PC-9 (cell line): ENCODE measurements around the gene RPS27. TPM values are rescaled to one million over a fixed set of nuclear protein-coding genes. Genes with fewer than 3 reads are reported as not detected.

Experiments used
- BruUV-seq: library from RNA; stranded (reverse); fragments of 400-500 nt; replicated peaks from 2 replicates; lab custom pipeline; 2021; lab: Mats Ljungman, UMichigan
- CTCF ChIA-PET: fragments of 300-600 bp; sonication (Branson Sonifier 250); formaldehyde crosslinking; loops from one replicate; lab custom pipeline; 2022; ENCODE audit warnings: antibody characterized with exemption; lab: Charles Lee
- POLR2A ChIA-PET: fragments of 300-600 bp; sonication (Branson Sonifier 250); formaldehyde crosslinking; loops from one replicate; lab custom pipeline; 2022; ENCODE audit warnings: antibody characterized with exemption; ENCODE audit not compliant: unreplicated experiment; lab: Charles Lee
- DNase-seq, 2 experiments: peaks; one replicate each; pipeline versions ENCODE4 v3.0.0 to v3.0.0-alpha.2; 2015 to 2022; ENCODE audit warnings: mixed read lengths in 1 of 2
- H2AFZ ChIP-seq: fragments of 200-600 bp; sonication (generic); 2 replicates; pipeline ENCODE4 v1.8.1; 2017; ENCODE audit warnings: antibody characterized with exemption
- H3F3A ChIP-seq: fragments of 200-600 bp; sonication (generic); 2 replicates; pipeline ENCODE4 v1.8.1; 2017; ENCODE audit warnings: antibody characterized with exemption, mild to moderate bottlenecking, low read depth; ENCODE audit not compliant: insufficient read depth
- H3K27ac ChIP-seq: fragments of 200-600 bp; sonication (generic); 2 replicates; pipeline ENCODE4 v1.6.1; 2016; ENCODE audit warnings: mixed run types
- H3K27me3 ChIP-seq: fragments of 200-600 bp; sonication (generic); 2 replicates; pipeline ENCODE4 v1.6.1; 2016; ENCODE audit warnings: low read depth, mixed run types; ENCODE audit not compliant: insufficient read depth
- H3K36me3 ChIP-seq: fragments of 200-600 bp; sonication (generic); 2 replicates; pipeline ENCODE4 v1.6.1; 2016; ENCODE audit warnings: low read depth, mixed run types
- H3K4me1 ChIP-seq: fragments of 200-600 bp; sonication (generic); replicated peaks from 2 replicates; pipeline ENCODE4 v1.6.1; 2016; ENCODE audit warnings: mixed run types; ENCODE audit not compliant: insufficient read depth
- H3K4me2 ChIP-seq: fragments of 200-600 bp; sonication (generic); 2 replicates; pipeline ENCODE4 v1.6.1; 2017; ENCODE audit warnings: mixed run types
- H3K4me3 ChIP-seq: fragments of 200-600 bp; sonication (generic); 2 replicates; pipeline ENCODE4 v1.6.1; 2016; ENCODE audit warnings: mixed run types
- H3K79me2 ChIP-seq: fragments of 200-600 bp; sonication (generic); 2 replicates; pipeline ENCODE4 v1.6.1; 2017; ENCODE audit warnings: low read depth, mixed run types
- H3K9me2 ChIP-seq: fragments of 200-600 bp; sonication (generic); 2 replicates; pipeline ENCODE4 v1.8.1; 2017; ENCODE audit warnings: mild to moderate bottlenecking; ENCODE audit not compliant: insufficient read depth
- H3K9me3 ChIP-seq: fragments of 200-600 bp; sonication (generic); 2 replicates; pipeline ENCODE4 v1.8.1; 2016; ENCODE audit warnings: low read depth; ENCODE audit not compliant: insufficient read depth
- H4K20me1 ChIP-seq: fragments of 200-600 bp; sonication (generic); 2 replicates; pipeline ENCODE4 v1.8.1; 2017; ENCODE audit not compliant: insufficient read depth
- CTCF ChIP-seq: fragments of 200-600 bp; sonication (generic); conservative IDR thresholded peaks from 2 replicates; pipeline ENCODE4 v1.6.1; 2017; ENCODE audit warnings: mixed run types, antibody characterized with exemption, mild to moderate bottlenecking, moderate library complexity
- EZH2 ChIP-seq: fragments of 200-600 bp; sonication (generic); IDR thresholded peaks from 2 replicates; pipeline ENCODE4 v1.8.0; 2017; ENCODE audit warnings: antibody characterized with exemption, low read depth
- intact Hi-C: fragments of 100-400 bp; cut with micrococcal nuclease; formaldehyde crosslinking; loops from one replicate; pipeline ENCODE4 v1.10.0; 2022; ENCODE audit not compliant: unreplicated experiment
- total RNA-seq: library from RNA; stranded (reverse); gene quantifications from 2 replicates; pipeline ENCODE4 v1.2.3, GENCODE V29; 2021

The RPS27 gene
- total RNA-seq, 1 experiment from 2014 or later, result 1,409 TPM

GRCh38 chr1:153942766-153943549, 47.6 kb upstream of the RPS27 start:
- H3K27me3 ChIP-seq, result no peaks in the 10 kb centered on the region
- no peaks in the 10 kb centered on the region for H3K9me2 ChIP-seq
- H3K4me2 ChIP-seq, result no peak overlapping the region
- no peak overlapping the region for H2AFZ ChIP-seq
- 0 out of 2 replicates have a peak, but pooled peaks cover 3% of the 10 kb centered on the region for H3K36me3 ChIP-seq
- H3K4me1 ChIP-seq, result peaks cover 10% of the 10 kb centered on the region; the same call in 1 of the 2 replicates
- no peak for TF ChIP-seq EZH2
- TF ChIP-seq CTCF, result no peak
- no peak for DNase-seq
- ChIA-PET CTCF (interaction anchor here (0.7 kb wide), 1 partner anchor 45 kb away, joined by 4 read pairs; no protein-coding TSS in a partner anchor), POLR2A (interaction anchor here (0.6 kb wide), 1 partner anchor 48 kb away, joined by 4 read pairs; the partner anchor contains the start of gene RPS27)
- no peak overlapping the region for H3K27ac ChIP-seq
- no peaks in the 10 kb centered on the region; the same call in 1 of the 2 replicates for H4K20me1 ChIP-seq
- no peaks in the 10 kb centered on the region for H3K9me3 ChIP-seq
- no peak overlapping the region for H3K4me3 ChIP-seq
- intact Hi-C loops, result no loop called here
- H3K79me2 ChIP-seq, result peaks cover 19% of the 10 kb centered on the region
- BruUV-seq, result no TSS peak
- peaks cover 6% of the 10 kb centered on the region; the same call in 1 of the 2 replicates for H3F3A ChIP-seq

- Histone ChIP-seq H3K27me3 (no peaks in the 10 kb centered on the region), H3K9me3 (no peaks in the 10 kb centered on the region), H4K20me1 (no peaks in the 10 kb centered on the region; the same call in 1 of the 2 replicates), H3K4me1 (peaks cover 10% of the 10 kb centered on the region; the same call in 1 of the 2 replicates), H3F3A (peaks cover 9% of the 10 kb centered on the region; the same call in 1 of the 2 replicates), H3K9me2 (no peaks in the 10 kb centered on the region), H3K4me3 (no peak overlapping the region), H3K27ac (no peak overlapping the region), H3K79me2 (peaks cover 19% of the 10 kb centered on the region), H3K4me2 (peak overlapping the region; percentile 98; the same call in 1 of the 2 replicates), H3K36me3 (0 out of 2 replicates have a peak, but pooled peaks cover 3% of the 10 kb centered on the region), H2AFZ (no peak overlapping the region)
- no TSS peak for BruUV-seq
- intact Hi-C loops, result no loop called here
- DNase-seq, result no peak
- ChIA-PET POLR2A (no interaction called here), CTCF (interaction anchor here (0.8 kb wide), 1 partner anchor 579 kb away, joined by 3 read pairs; no protein-coding TSS in a partner anchor)
- no peak for TF ChIP-seq CTCF
- no peak for TF ChIP-seq EZH2
Measured at GRCh38 chr1:153944005-153944826, 46.3 kb upstream of the RPS27 start.

GRCh38 chr1:153944827-153945117, 45.8 kb upstream of the RPS27 start:
- Histone ChIP-seq H3K4me1 (peaks cover 10% of the 10 kb centered on the region; the same call in 1 of the 2 replicates), H3K27me3 (no peaks in the 10 kb centered on the region), H3K4me2 (peak overlapping the region; percentile 98), H2AFZ (no peak overlapping the region), H3K27ac (no peak overlapping the region), H3K36me3 (0 out of 2 replicates have a peak, but pooled peaks cover 3% of the 10 kb centered on the region), H4K20me1 (no peaks in the 10 kb centered on the region), H3F3A (peaks cover 15% of the 10 kb centered on the region; the same call in 1 of the 2 replicates), H3K9me2 (no peaks in the 10 kb centered on the region), H3K9me3 (no peaks in the 10 kb centered on the region), H3K4me3 (peak overlapping the region; percentile 85; the same call in 1 of the 2 replicates), H3K79me2 (peaks cover 19% of the 10 kb centered on the region)
- ChIA-PET CTCF (interaction anchor here (0.8 kb wide), 1 partner anchor 579 kb away, joined by 3 read pairs; no protein-coding TSS in a partner anchor), POLR2A (no interaction called here)
- TF ChIP-seq CTCF (no peak), EZH2 (no peak)
- intact Hi-C loops, result loop anchor here (1.0 kb wide), 1 partner anchor 42 kb away; the partner anchor contains the start of gene RAB13
- DNase-seq, result no peak
- BruUV-seq, result no TSS peak
